Ramos (cell line): ENCODE measurements around the gene ZC3HAV1.
"Not testable (repeated sequence)": the region's sequence is repeated elsewhere in the genome, so short reads cannot be mapped to it uniquely, and the experiment has no call there.

Experiments used
- in situ Hi-C: fragments of 300-500 bp; cut with MboI; formaldehyde crosslinking; loops from one replicate; pipeline ENCODE4 v1.14.3; 2022; ENCODE audit warnings: low sequenced_read_pairs; ENCODE audit not compliant: unreplicated experiment

ZC3HAV1 gene

GRCh38 chr7:139109188-139109982, at the start of gene ZC3HAV1:
TSS of gene ZC3HAV1 (minus strand) at chr7:139109720. CDS start at chr7:139109331, 389 bp downstream.
- in situ Hi-C loops: no loop called here

GRCh38 chr7:139153832-139154231, 44.3 kb upstream of the ZC3HAV1 start:
- in situ Hi-C loops: no loop called here

- in situ Hi-C loops: no loop called here
Observed at GRCh38 chr7:139152149-139152548, 42.6 kb upstream of the ZC3HAV1 start.

GRCh38 chr7:139139150-139139549, 29.6 kb upstream of the ZC3HAV1 start:
- in situ Hi-C loops: no loop called here

GRCh38 chr7:139133335-139134139, 24.0 kb upstream of the ZC3HAV1 start:
- in situ Hi-C loops: no loop called here

- in situ Hi-C loops: no loop called here
Observed at GRCh38 chr7:139132887-139133286, 23.4 kb upstream of the ZC3HAV1 start.

- in situ Hi-C loops: no loop called here
Observed at GRCh38 chr7:139131601-139132041, 22.1 kb upstream of the ZC3HAV1 start.

GRCh38 chr7:139129814-139130213, 20.3 kb upstream of the ZC3HAV1 start:
- in situ Hi-C loops: not testable (repeated sequence)

GRCh38 chr7:139127648-139128047, 18.1 kb upstream of the ZC3HAV1 start:
- in situ Hi-C loops: no loop called here

GRCh38 chr7:139125657-139126056, 16.1 kb upstream of the ZC3HAV1 start:
- in situ Hi-C loops: no loop called here

- in situ Hi-C loops: not testable (repeated sequence)
Observed at GRCh38 chr7:139124995-139125394, 15.5 kb upstream of the ZC3HAV1 start.

- in situ Hi-C loops: no loop called here
Observed at GRCh38 chr7:139124084-139124914, 14.8 kb upstream of the ZC3HAV1 start.

- in situ Hi-C loops: no loop called here
Observed at GRCh38 chr7:139119486-139119849, 9.9 kb upstream of the ZC3HAV1 start.

GRCh38 chr7:139118805-139119485, 9.4 kb upstream of the ZC3HAV1 start:
- in situ Hi-C loops: no loop called here

- in situ Hi-C loops: no loop called here
Observed at GRCh38 chr7:139118234-139118804, 8.8 kb upstream of the ZC3HAV1 start.

GRCh38 chr7:139117599-139118233, 8.2 kb upstream of the ZC3HAV1 start:
- in situ Hi-C loops: no loop called here

- in situ Hi-C loops: no loop called here
Observed at GRCh38 chr7:139116999-139117398, 7.5 kb upstream of the ZC3HAV1 start.

- in situ Hi-C loops: no loop called here
Observed at GRCh38 chr7:139115104-139115503, 5.6 kb upstream of the ZC3HAV1 start.

- in situ Hi-C loops: no loop called here
Observed at GRCh38 chr7:139114585-139114984, 5.1 kb upstream of the ZC3HAV1 start.
